HepG2 (cell line): ENCODE data around the gene PDE3B. TPM values are rescaled to one million over a fixed set of nuclear protein-coding genes. Genes with fewer than 3 reads are reported as not detected.

Experiments
- AHR ChIP-seq: IDR thresholded peaks from 2 replicates; pipeline ENCODE4 v1.6.1; 2018; ENCODE audit warnings: missing genetic modification reagents, missing compliant biosample characterization
- ARNT ChIP-seq: fragments of 450-650 bp; IDR thresholded peaks from 2 replicates; pipeline ENCODE4 v1.6.1; 2017
- ATF7-NPFF ChIP-seq: sonication (generic); formaldehyde crosslinking; IDR thresholded peaks from 2 replicates; pipeline ENCODE4 v1.8.1; 2023; ENCODE audit warnings: mild to moderate bottlenecking, low read depth, missing genetic modification reagents, moderate library complexity
- FOXP1 ChIP-seq, 2 experiments: fragments of 450-650 bp in 1 of 2; IDR thresholded peaks; 2 replicates each; pipeline ENCODE4 v1.6.1; 2017 to 2018; ENCODE audit warnings: antibody characterized with exemption in 1 of 2
- GLMP ChIP-seq: sonication (generic); formaldehyde crosslinking; IDR thresholded peaks from 2 replicates; pipeline ENCODE4 v1.9.0; 2021; ENCODE audit warnings: missing genetic modification reagents, mild to moderate bottlenecking, borderline replicate concordance
- HOXA3 ChIP-seq: sonication (generic); formaldehyde crosslinking; IDR thresholded peaks from 2 replicates; pipeline ENCODE4 v1.5.0; 2020; ENCODE audit warnings: missing genetic modification reagents
- IRF2 ChIP-seq: IDR thresholded peaks from 2 replicates; pipeline ENCODE4 v1.6.1; 2018; ENCODE audit warnings: missing genetic modification reagents, missing compliant biosample characterization
- KLF11 ChIP-seq: IDR thresholded peaks from 2 replicates; pipeline ENCODE4 v1.6.1; 2016; ENCODE audit warnings: missing compliant biosample characterization
- MAFK ChIP-seq, 2 experiments: IDR thresholded peaks in 1 of 2; conservative IDR thresholded peaks in 1 of 2; 2 replicates each; pipeline ENCODE4 v1.6.1; 2011; ENCODE audit warnings: improper control_type of control experiment in 2 of 2, low read length in 2 of 2
- MEIS1 ChIP-seq: sonication (generic); formaldehyde crosslinking; IDR thresholded peaks from 2 replicates; pipeline ENCODE4 v1.9.0; 2021; ENCODE audit warnings: mild to moderate bottlenecking, missing genetic modification reagents, moderate library complexity, borderline replicate concordance
- MIER3 ChIP-seq: IDR thresholded peaks from 2 replicates; pipeline ENCODE4 v1.6.1; 2016; ENCODE audit warnings: missing compliant biosample characterization, borderline replicate concordance
- PATZ1 ChIP-seq: sonication (generic); formaldehyde crosslinking; IDR thresholded peaks from 2 replicates; pipeline ENCODE4 v1.4.0; 2020; ENCODE audit warnings: missing genetic modification reagents
- REXO4 ChIP-seq: sonication (generic); formaldehyde crosslinking; IDR thresholded peaks from 2 replicates; pipeline ENCODE4 v1.8.0; 2022; ENCODE audit warnings: missing genetic modification reagents, mild to moderate bottlenecking, borderline replicate concordance
- SYNCRIP ChIP-seq: fragments of 200-400 bp; formaldehyde crosslinking; IDR thresholded peaks from 2 replicates; pipeline ENCODE4 v1.6.1; 2018; ENCODE audit warnings: mild to moderate bottlenecking, low read depth, low read length; ENCODE audit not compliant: insufficient read depth
- ZBTB38 ChIP-seq: sonication (generic); formaldehyde crosslinking; IDR thresholded peaks from 2 replicates; pipeline ENCODE4 v1.5.1; 2020; ENCODE audit warnings: mild to moderate bottlenecking, missing genetic modification reagents
- ZBTB4 ChIP-seq: sonication (generic); formaldehyde crosslinking; IDR thresholded peaks from 2 replicates; pipeline ENCODE4 v1.4.0; 2020; ENCODE audit warnings: missing genetic modification reagents, mild to moderate bottlenecking, borderline replicate concordance
- ZBTB46 ChIP-seq: sonication (generic); formaldehyde crosslinking; IDR thresholded peaks from 2 replicates; pipeline ENCODE4 v1.4.0; 2020; ENCODE audit warnings: mild to moderate bottlenecking, missing genetic modification reagents, borderline replicate concordance
- ZC3H13 ChIP-seq: sonication (generic); formaldehyde crosslinking; IDR thresholded peaks from 2 replicates; pipeline ENCODE4 v1.8.1; 2023; ENCODE audit warnings: mild to moderate bottlenecking, missing genetic modification reagents, moderate library complexity
- ZNF317 ChIP-seq: sonication (generic); formaldehyde crosslinking; IDR thresholded peaks from 2 replicates; pipeline ENCODE4 v1.5.0; 2020; ENCODE audit warnings: mild to moderate bottlenecking, missing genetic modification reagents
- ZNF567 ChIP-seq: sonication (generic); formaldehyde crosslinking; IDR thresholded peaks from 2 replicates; pipeline ENCODE4 v1.8.1; 2023; ENCODE audit warnings: mild to moderate bottlenecking, missing genetic modification reagents, borderline replicate concordance
- ZNF607 ChIP-seq: sonication (generic); formaldehyde crosslinking; IDR thresholded peaks from 2 replicates; pipeline ENCODE4 v1.5.1; 2020; ENCODE audit warnings: missing genetic modification reagents, mild to moderate bottlenecking, borderline replicate concordance
- ZNF749 ChIP-seq: sonication (generic); formaldehyde crosslinking; IDR thresholded peaks from 2 replicates; pipeline ENCODE4 v1.8.0; 2022; ENCODE audit warnings: mild to moderate bottlenecking, missing genetic modification reagents, moderate library complexity, borderline replicate concordance
- ZSCAN30 ChIP-seq: sonication (generic); formaldehyde crosslinking; IDR thresholded peaks from 2 replicates; pipeline ENCODE4 v1.5.0; 2020; ENCODE audit warnings: mild to moderate bottlenecking, missing genetic modification reagents
- polyA plus RNA-seq, 8 experiments: library from polyadenylated mRNA; depleted of rRNA in 3 of 8; stranded (reverse) in 7 of 8; unstranded in 1 of 8; fragments of >200 nt; fragmentation: Illumina TruSeq in 4 of 8; extraction: Trizol in 4 of 8; gene quantifications; 2 replicates each; pipeline versions ENCODE4 v1.2.1 to v1.2.3, GENCODE V29; 2011 to 2016; ENCODE audit warnings: low read depth in 4 of 8, missing spikeins in 1 of 8, mixed read lengths in 1 of 8; ENCODE audit not compliant: insufficient read depth in 1 of 8
- total RNA-seq, 5 experiments: library from RNA; depleted of rRNA; stranded (reverse); fragments of >200 nt; fragmentation: Illumina TruSeq; extraction: Trizol; gene quantifications; 2 replicates each; pipeline ENCODE4 v1.2.3, GENCODE V29; 2016; ENCODE audit warnings: low read depth in 1 of 5

Gene PDE3B
- total and polyA plus RNA-seq, 2 of the 13 experiments (the other 11 are each of a cell fraction or from before 2014, with no cell fraction given): 14.1 to 26.5 TPM

- no peak for TF ChIP-seq ZNF567 (CRISPR knock-in tag)
- no peak for TF ChIP-seq ZNF317 (CRISPR knock-in tag)
- TF ChIP-seq AHR (CRISPR knock-in tag): no peak
- no peak for TF ChIP-seq KLF11 (CRISPR knock-in tag)
- TF ChIP-seq MEIS1 (CRISPR knock-in tag): peak; percentile 75; the same call in 1 of the 2 replicates
- no peak for TF ChIP-seq SYNCRIP
- peak; percentile 30; the same call in 1 of the 2 replicates for TF ChIP-seq IRF2
- no peak for TF ChIP-seq ZBTB46 (CRISPR knock-in tag)
- no peak for TF ChIP-seq PATZ1 (CRISPR knock-in tag)
- TF ChIP-seq HOXA3 (CRISPR knock-in tag): peak; percentile 53; the same call in 1 of the 2 replicates
- TF ChIP-seq ZBTB38 (CRISPR knock-in tag): no peak
- no peak; the same call in 1 of the 2 replicates for TF ChIP-seq REXO4 (CRISPR knock-in tag)
- no peak for TF ChIP-seq ZBTB4 (CRISPR knock-in tag)
- TF ChIP-seq ZSCAN30: no peak
- no peak for TF ChIP-seq ZC3H13
- TF ChIP-seq ATF7-NPFF (CRISPR knock-in tag): peak; percentile 40; the same call in 1 of the 2 replicates
- no peak for TF ChIP-seq GLMP
- TF ChIP-seq ZNF607: no peak
- TF ChIP-seq ARNT: no peak
- no peak for TF ChIP-seq MAFK (conservative IDR thresholded peaks at IDR 0.05 in 1 of 2, IDR thresholded peaks at IDR 0.05 in 1 of 2; ENCODE audit: low read length in 2 of 2)
- no peak for TF ChIP-seq FOXP1 (IDR thresholded peaks at IDR 0.05)
- TF ChIP-seq FOXP1 (CRISPR knock-in tag; IDR thresholded peaks at IDR 0.05): no peak
- TF ChIP-seq MIER3 (CRISPR knock-in tag): 0 out of 2 replicates have a peak, but pooled peaks have one; percentile 18
- TF ChIP-seq ZNF749 (CRISPR knock-in tag): 0 out of 2 replicates have a peak, but pooled peaks have one; percentile 19
Observed at GRCh38 chr11:14892036-14892556, 248.5 kb downstream of the PDE3B start, which contains the start of gene CYP2R1 (continued).
